ENCODE results near the gene ITIH1.

ITIH1 gene

DNA sequence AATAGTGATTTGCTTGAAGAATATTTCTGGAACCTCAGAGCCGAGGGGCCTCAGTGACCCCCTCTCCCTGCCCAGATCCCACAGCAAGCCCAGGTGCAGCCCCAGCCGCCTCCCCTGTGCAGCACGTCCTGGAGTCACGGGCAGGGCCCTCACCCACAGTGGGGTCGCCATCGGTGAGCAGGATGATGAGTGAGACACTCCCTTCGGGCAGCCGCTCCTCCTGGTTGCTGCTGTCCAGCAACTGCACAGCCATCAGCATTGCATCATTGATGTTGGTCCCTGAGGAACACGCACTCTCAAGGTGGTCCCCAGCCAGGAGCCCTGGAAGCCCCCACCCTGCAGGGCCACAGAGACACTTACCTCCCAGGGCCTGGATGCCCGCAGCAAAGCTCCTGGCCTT lies 46.6 kb downstream of the ITIH1 start:
- TF ChIP-seq, protein P1, sequence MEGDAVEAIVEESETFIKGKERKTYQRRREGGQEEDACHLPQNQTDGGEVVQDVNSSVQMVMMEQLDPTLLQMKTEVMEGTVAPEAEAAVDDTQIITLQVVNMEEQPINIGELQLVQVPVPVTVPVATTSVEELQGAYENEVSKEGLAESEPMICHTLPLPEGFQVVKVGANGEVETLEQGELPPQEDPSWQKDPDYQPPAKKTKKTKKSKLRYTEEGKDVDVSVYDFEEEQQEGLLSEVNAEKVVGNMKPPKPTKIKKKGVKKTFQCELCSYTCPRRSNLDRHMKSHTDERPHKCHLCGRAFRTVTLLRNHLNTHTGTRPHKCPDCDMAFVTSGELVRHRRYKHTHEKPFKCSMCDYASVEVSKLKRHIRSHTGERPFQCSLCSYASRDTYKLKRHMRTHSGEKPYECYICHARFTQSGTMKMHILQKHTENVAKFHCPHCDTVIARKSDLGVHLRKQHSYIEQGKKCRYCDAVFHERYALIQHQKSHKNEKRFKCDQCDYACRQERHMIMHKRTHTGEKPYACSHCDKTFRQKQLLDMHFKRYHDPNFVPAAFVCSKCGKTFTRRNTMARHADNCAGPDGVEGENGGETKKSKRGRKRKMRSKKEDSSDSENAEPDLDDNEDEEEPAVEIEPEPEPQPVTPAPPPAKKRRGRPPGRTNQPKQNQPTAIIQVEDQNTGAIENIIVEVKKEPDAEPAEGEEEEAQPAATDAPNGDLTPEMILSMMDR (IDR thresholded peaks at IDR 0.05; ENCODE audit: extremely low read depth, insufficient read depth, missing control alignments), result no peak
- in situ Hi-C loops (cut with MboI; ENCODE audit: low pct_unique_long_range_greater_than_20kb, low sequenced_read_pairs, unreplicated experiment), result no loop called here
- no peak for DNase-seq (ENCODE audit: low spot score)

- TF ChIP-seq, protein P1 (IDR thresholded peaks at IDR 0.05; ENCODE audit: extremely low read depth, insufficient read depth, missing control alignments), result no peak
- no peak for DNase-seq (ENCODE audit: low spot score)
- in situ Hi-C loops (cut with MboI; ENCODE audit: low pct_unique_long_range_greater_than_20kb, low sequenced_read_pairs, unreplicated experiment), result no loop called here
These were observed 50.0 kb downstream of the ITIH1 start for GRCh38 chr3:52827441-52827840.

DNA sequence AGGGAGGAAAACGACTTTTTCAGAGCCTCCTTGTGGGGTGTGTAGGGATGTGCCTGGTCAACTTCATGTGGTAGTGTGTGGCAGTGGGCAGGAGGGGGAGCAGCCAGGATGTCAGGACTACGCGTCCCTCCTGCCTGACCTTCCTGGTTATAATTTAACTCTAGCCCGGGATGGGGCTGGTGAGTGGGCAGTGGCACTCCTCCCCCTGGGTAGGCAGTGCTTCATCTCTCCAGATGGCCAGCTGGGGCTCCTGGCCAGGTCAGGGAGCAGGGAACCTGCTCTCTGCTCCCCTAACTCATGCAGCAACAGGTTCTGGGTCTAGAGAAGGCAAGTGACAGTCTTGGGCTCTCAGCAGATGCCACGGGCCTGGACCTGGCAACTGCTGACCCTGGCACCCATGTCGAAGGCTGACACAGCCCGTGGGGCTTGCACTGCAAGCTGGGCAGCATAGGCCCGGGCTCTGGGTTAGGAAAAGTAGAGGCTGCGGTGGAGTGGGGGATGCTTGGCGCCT lies 50.5 kb downstream of the ITIH1 start:
- TF ChIP-seq, protein P1 (IDR thresholded peaks at IDR 0.05; ENCODE audit: extremely low read depth, insufficient read depth, missing control alignments), result no peak
- in situ Hi-C loops (cut with MboI; ENCODE audit: low pct_unique_long_range_greater_than_20kb, low sequenced_read_pairs, unreplicated experiment), result no loop called here
- no peak for DNase-seq (ENCODE audit: low spot score)

GRCh38 chr3:52829482-52829881 lies 52.1 kb downstream of the ITIH1 start:
- DNase-seq (ENCODE audit: low spot score), result no peak
- TF ChIP-seq, protein P1 (IDR thresholded peaks at IDR 0.05; ENCODE audit: extremely low read depth, insufficient read depth, missing control alignments), result no peak
- in situ Hi-C loops (cut with MboI; ENCODE audit: low pct_unique_long_range_greater_than_20kb, low sequenced_read_pairs, unreplicated experiment), result no loop called here

- DNase-seq (ENCODE audit: low spot score), result no peak
- in situ Hi-C loops (cut with MboI; ENCODE audit: low pct_unique_long_range_greater_than_20kb, low sequenced_read_pairs, unreplicated experiment), result no loop called here
- TF ChIP-seq, protein P1 (IDR thresholded peaks at IDR 0.05; ENCODE audit: extremely low read depth, insufficient read depth, missing control alignments), result no peak
These were observed 52.6 kb downstream of the ITIH1 start for GRCh38 chr3:52829906-52830463.

- in situ Hi-C loops (cut with MboI; ENCODE audit: low pct_unique_long_range_greater_than_20kb, low sequenced_read_pairs, unreplicated experiment), result no loop called here
These were observed 53.3 kb downstream of the ITIH1 start, which contains the start of gene ITIH4 for GRCh38 chr3:52830535-52831258. Gene ITIH4, minus strand, starts transcription at chr3:52830672. Its CDS starts 30 bp downstream, at chr3:52830642.

More at GRCh38 chr3:52830535-52831258, 53.3 kb downstream of the ITIH1 start, which contains the start of gene ITIH4:
- TF ChIP-seq, protein P1 (IDR thresholded peaks at IDR 0.05; ENCODE audit: extremely low read depth, insufficient read depth, missing control alignments), result no peak
- no peak for DNase-seq (ENCODE audit: low spot score)
